T-helper 2 cell treated with Interferon-gamma antibody and Interleukin-4, amounts not matched to agents 5 μg/mL and 100 μg/mL, for 36 hours (primary cell): ENCODE results near the gene GABBR1.

Experiments used
- DNase-seq: peaks from one replicate; pipeline ENCODE4 v3.0.0; 2021; ENCODE audit warnings: low spot score
- H3K27ac Mint-ChIP-seq: one replicate; pipeline ENCODE4 v1.8.0; 2021; ENCODE audit warnings: mild to moderate bottlenecking, mixed read lengths
- H3K27me3 Mint-ChIP-seq: one replicate; pipeline ENCODE4 v1.8.0; 2021; ENCODE audit warnings: low read depth, mixed read lengths
- H3K36me3 Mint-ChIP-seq: one replicate; pipeline ENCODE4 v1.8.0; 2021; ENCODE audit warnings: low read depth, mixed read lengths
- H3K4me1 Mint-ChIP-seq: one replicate; pipeline ENCODE4 v1.8.0; 2021; ENCODE audit warnings: low read depth, mixed read lengths
- H3K4me3 Mint-ChIP-seq: one replicate; pipeline ENCODE4 v1.8.0; 2022; ENCODE audit warnings: mild to moderate bottlenecking, moderate library complexity, mixed read lengths
- H3K9me3 Mint-ChIP-seq: one replicate; pipeline ENCODE4 v1.8.0; 2021; ENCODE audit warnings: mixed read lengths

GABBR1 gene

DNA sequence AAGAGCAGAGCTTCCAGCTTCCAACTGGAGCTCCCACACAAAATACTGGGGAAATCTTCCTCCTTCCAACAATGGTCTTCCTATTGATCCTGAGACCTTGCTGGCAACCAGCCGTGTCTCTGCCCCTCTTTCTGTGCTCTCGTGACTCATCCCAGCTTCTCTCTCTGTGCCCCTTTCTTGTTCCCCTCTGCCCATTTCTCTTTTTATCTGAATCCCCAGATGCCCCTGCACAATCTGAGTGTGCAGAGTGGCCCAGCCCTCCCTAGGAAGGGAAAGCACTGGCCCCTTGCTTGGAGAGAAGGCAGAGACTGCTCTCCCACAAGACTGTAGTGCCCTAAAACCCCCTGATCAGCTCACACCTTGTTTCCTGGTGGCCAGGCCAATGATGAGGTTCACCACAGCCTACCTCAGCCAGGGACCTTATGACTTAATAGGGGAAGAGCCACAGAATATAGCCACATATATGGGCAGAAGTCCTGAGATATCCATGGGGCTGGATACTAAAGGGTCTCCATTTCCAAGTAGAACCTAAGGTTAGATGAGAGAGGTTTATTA lies 122.2 kb downstream of the GABBR1 start:
- Mint-ChIP-seq H3K36me3 (no peaks in the 10 kb centered on the region), H3K4me3 (no peak overlapping the region), H3K27me3 (peaks cover 10% of the 10 kb centered on the region), H3K27ac (no peak overlapping the region), H3K4me1 (peaks cover 1% of the 10 kb centered on the region), H3K9me3 (no peaks in the 10 kb centered on the region)
- DNase-seq = no peak

DNA sequence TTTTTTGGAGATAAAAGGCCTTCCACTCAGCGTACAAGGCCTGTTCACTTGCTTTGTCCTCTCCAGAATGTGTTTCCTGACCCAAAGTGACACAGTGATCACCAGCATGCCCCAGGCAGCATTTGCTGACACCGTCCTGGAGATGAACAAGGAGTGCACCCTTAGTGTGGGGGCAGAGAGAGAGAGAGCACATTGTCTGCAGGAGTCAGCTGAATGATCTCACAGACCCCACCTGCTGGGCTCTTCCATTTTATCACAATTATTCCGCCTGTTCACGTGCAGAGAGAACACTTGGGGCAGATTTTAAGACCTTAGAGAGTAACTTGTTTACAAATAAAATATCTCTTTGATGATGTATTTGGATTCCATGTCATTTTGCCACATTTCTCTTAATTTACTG lies 122.8 kb downstream of the GABBR1 start:
- H3K36me3 Mint-ChIP-seq = no peaks in the 10 kb centered on the region
- H3K4me1 Mint-ChIP-seq = no peaks in the 10 kb centered on the region
- peaks cover 10% of the 10 kb centered on the region for H3K27me3 Mint-ChIP-seq
- DNase-seq = no peak
- H3K27ac Mint-ChIP-seq = no peak overlapping the region
- no peaks in the 10 kb centered on the region for H3K9me3 Mint-ChIP-seq
- H3K4me3 Mint-ChIP-seq = no peak overlapping the region
